ENCODE results near the gene ITGB1BP1. TPM values are rescaled to one million over a fixed set of nuclear protein-coding genes. Genes with fewer than 3 reads are reported as not detected.

ITGB1BP1 gene
- polyA plus RNA-seq, 1 of the 3 experiments (the other 2 are of a cell fraction) = 56.6 TPM

DNA sequence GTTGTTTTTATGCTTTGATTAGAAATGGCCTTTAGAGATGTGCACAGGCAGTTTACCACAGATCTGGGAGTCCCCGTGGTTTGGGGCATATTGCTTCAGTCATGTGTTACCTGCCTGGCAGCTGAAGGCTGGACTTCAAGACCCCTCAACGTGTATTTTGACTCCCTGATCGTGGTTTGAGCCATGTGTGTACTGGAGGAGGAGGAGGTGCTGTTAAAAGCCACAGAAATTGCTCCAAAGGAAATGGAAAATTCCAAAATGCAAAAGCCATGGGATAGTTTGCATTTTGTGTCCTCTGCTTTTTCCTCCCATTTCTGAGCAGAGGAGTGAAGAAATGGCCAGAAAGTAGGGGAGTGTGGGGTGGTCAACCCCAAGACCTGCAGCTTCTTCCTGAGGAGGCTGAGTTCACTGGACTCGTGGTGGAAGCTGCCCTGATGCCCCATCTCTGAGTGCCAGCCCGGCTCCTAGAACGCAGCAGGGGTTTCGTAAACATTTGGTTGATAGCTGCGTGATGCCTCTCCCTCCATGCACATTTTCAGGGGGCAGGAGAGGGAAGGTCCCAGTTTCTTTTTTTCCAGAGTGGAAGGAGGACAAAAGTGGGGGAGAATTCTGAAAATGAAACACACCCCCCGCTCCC, 45.7 kb downstream of the ITGB1BP1 start:
- ChIA-PET CTCF (interaction anchor here (3.2 kb wide), 1 partner anchor 236 kb away, joined by 21 read pairs; no protein-coding TSS in a partner anchor), POLR2A (no interaction called here)
- peaks cover 36% of the 10 kb centered on the region for H3F3A ChIP-seq (replicated peaks; ENCODE audit: insufficient read depth)
- WGBS (ENCODE audit: low lambda C conversion rate) = 78% methylated on average over 9 of the region's 9 CpGs
- no peak overlapping the region for H2AFZ ChIP-seq (ENCODE audit: low read depth)
- H3K4me1 ChIP-seq (ENCODE audit: control insufficient read depth in 1 of 2, insufficient read depth in 2 of 2, low read depth in 1 of 2, low read length in 1 of 2) = peaks cover 10 to 47% of the 10 kb centered on the region in 2 experiments; a peak in 3 of 4 replicates
- H3K9me3 ChIP-seq = no peaks in the 10 kb centered on the region
- no peaks in the 10 kb centered on the region for H3K9me2 ChIP-seq
- H3K9ac ChIP-seq = no peak overlapping the region
- DNase-seq = no peak
- H3K27ac ChIP-seq (ENCODE audit: low read depth in 2 of 2, low read length in 1 of 2) = peak overlapping the region; percentile 56 to 97
- H3K36me3 ChIP-seq (replicated peaks in 1 of 2; ENCODE audit: control insufficient read depth in 1 of 2, insufficient read depth in 2 of 2, low read length in 1 of 2) = peaks cover 57 to 63% of the 10 kb centered on the region in 2 experiments
- no peak overlapping the region for H3K4me3 ChIP-seq (ENCODE audit: low read depth in 2 of 2, low read length in 1 of 2)
- H3K27me3 ChIP-seq (ENCODE audit: insufficient read depth) = no peaks in the 10 kb centered on the region
- H4K20me1 ChIP-seq (ENCODE audit: insufficient read depth) = no peaks in the 10 kb centered on the region
- peaks cover 7% of the 10 kb centered on the region; the same call in 1 of the 2 replicates for H3K79me2 ChIP-seq (ENCODE audit: insufficient read depth)
- TF ChIP-seq FOXJ3 (CRISPR knock-in tag; IDR thresholded peaks at IDR 0.05) (no peak), NRF1 (IDR thresholded peaks at IDR 0.05; ENCODE audit: low read depth, low read length) (no peak), TAF1 (IDR thresholded peaks at IDR 0.05; ENCODE audit: borderline replicate concordance, low read depth, low read length) (no peak), CHD2 (IDR thresholded peaks at IDR 0.05; ENCODE audit: low read length, partially characterized antibody) (no peak), TCF12 (IDR thresholded peaks at IDR 0.05) (no peak), TEAD4 (IDR thresholded peaks at IDR 0.05; ENCODE audit: borderline replicate concordance, insufficient read depth) (no peak), EP300 (IDR thresholded peaks at IDR 0.05; ENCODE audit: borderline replicate concordance in 1 of 2, low read depth in 1 of 2, low read length in 1 of 2) (no peak), GABPA (IDR thresholded peaks at IDR 0.05; ENCODE audit: low read depth) (no peak), NFIC (IDR thresholded peaks at IDR 0.05; ENCODE audit: borderline replicate concordance) (no peak), EZH2phosphoT487 (IDR thresholded peaks at IDR 0.05; ENCODE audit: borderline replicate concordance, low read depth) (no peak), RCOR1 (IDR thresholded peaks at IDR 0.05; ENCODE audit: low read length) (no peak), RFX5 (IDR thresholded peaks at IDR 0.05; ENCODE audit: low read length) (no peak), GATA2 (CRISPR knock-in tag; IDR thresholded peaks at IDR 0.05) (no peak), MEF2A (IDR thresholded peaks at IDR 0.05; ENCODE audit: borderline replicate concordance, low read depth) (no peak)
- TF ChIP-seq, protein P1, sequence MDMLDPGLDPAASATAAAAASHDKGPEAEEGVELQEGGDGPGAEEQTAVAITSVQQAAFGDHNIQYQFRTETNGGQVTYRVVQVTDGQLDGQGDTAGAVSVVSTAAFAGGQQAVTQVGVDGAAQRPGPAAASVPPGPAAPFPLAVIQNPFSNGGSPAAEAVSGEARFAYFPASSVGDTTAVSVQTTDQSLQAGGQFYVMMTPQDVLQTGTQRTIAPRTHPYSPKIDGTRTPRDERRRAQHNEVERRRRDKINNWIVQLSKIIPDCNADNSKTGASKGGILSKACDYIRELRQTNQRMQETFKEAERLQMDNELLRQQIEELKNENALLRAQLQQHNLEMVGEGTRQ (IDR thresholded peaks at IDR 0.05; ENCODE audit: borderline replicate concordance, low read depth, low read length) = no peak
- TF ChIP-seq, protein P2, sequence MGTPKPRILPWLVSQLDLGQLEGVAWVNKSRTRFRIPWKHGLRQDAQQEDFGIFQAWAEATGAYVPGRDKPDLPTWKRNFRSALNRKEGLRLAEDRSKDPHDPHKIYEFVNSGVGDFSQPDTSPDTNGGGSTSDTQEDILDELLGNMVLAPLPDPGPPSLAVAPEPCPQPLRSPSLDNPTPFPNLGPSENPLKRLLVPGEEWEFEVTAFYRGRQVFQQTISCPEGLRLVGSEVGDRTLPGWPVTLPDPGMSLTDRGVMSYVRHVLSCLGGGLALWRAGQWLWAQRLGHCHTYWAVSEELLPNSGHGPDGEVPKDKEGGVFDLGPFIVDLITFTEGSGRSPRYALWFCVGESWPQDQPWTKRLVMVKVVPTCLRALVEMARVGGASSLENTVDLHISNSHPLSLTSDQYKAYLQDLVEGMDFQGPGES (IDR thresholded peaks at IDR 0.05; ENCODE audit: low read depth, low read length) = no peak
- TF ChIP-seq, protein P3, sequence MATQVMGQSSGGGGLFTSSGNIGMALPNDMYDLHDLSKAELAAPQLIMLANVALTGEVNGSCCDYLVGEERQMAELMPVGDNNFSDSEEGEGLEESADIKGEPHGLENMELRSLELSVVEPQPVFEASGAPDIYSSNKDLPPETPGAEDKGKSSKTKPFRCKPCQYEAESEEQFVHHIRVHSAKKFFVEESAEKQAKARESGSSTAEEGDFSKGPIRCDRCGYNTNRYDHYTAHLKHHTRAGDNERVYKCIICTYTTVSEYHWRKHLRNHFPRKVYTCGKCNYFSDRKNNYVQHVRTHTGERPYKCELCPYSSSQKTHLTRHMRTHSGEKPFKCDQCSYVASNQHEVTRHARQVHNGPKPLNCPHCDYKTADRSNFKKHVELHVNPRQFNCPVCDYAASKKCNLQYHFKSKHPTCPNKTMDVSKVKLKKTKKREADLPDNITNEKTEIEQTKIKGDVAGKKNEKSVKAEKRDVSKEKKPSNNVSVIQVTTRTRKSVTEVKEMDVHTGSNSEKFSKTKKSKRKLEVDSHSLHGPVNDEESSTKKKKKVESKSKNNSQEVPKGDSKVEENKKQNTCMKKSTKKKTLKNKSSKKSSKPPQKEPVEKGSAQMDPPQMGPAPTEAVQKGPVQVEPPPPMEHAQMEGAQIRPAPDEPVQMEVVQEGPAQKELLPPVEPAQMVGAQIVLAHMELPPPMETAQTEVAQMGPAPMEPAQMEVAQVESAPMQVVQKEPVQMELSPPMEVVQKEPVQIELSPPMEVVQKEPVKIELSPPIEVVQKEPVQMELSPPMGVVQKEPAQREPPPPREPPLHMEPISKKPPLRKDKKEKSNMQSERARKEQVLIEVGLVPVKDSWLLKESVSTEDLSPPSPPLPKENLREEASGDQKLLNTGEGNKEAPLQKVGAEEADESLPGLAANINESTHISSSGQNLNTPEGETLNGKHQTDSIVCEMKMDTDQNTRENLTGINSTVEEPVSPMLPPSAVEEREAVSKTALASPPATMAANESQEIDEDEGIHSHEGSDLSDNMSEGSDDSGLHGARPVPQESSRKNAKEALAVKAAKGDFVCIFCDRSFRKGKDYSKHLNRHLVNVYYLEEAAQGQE (IDR thresholded peaks at IDR 0.05; ENCODE audit: low read depth, low read length) = no peak
- TF ChIP-seq, protein P4, sequence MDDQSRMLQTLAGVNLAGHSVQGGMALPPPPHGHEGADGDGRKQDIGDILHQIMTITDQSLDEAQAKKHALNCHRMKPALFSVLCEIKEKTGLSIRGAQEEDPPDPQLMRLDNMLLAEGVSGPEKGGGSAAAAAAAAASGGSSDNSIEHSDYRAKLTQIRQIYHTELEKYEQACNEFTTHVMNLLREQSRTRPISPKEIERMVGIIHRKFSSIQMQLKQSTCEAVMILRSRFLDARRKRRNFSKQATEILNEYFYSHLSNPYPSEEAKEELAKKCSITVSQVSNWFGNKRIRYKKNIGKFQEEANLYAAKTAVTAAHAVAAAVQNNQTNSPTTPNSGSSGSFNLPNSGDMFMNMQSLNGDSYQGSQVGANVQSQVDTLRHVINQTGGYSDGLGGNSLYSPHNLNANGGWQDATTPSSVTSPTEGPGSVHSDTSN (IDR thresholded peaks at IDR 0.05) = no peak
- TF ChIP-seq, protein P5, sequence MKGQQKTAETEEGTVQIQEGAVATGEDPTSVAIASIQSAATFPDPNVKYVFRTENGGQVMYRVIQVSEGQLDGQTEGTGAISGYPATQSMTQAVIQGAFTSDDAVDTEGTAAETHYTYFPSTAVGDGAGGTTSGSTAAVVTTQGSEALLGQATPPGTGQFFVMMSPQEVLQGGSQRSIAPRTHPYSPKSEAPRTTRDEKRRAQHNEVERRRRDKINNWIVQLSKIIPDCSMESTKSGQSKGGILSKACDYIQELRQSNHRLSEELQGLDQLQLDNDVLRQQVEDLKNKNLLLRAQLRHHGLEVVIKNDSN (IDR thresholded peaks at IDR 0.05; ENCODE audit: borderline replicate concordance, low read depth) = no peak
- H3K4me2 ChIP-seq = peak overlapping the region; percentile 52; the same call in 1 of the 2 replicates

Measured in SK-N-SH (cell line).